Occipital lobe (tissue), 2 donors: ENCODE measurements around the gene SLX4. TPM values are rescaled to one million over a fixed set of nuclear protein-coding genes. Genes with fewer than 3 reads are reported as not detected.
A peak's percentile ranks its signal among the peaks of the same experiment; 100 is the strongest.
"Not testable (repeated sequence)": the region's sequence is repeated elsewhere in the genome, so short reads cannot be mapped to it uniquely, and the experiment has no call there.

ENCODE experiments used
- DNase-seq: peaks from one replicate; lab custom pipeline; 2025; lab: John Stamatoyannopoulos, UW
- total RNA-seq: library from RNA; depleted of rRNA; stranded (reverse); fragments of >200 nt; gene quantifications from one replicate; pipeline ENCODE4 v1.2.3, GENCODE V29; 2014

The SLX4 gene
- total RNA-seq, result 6.2 TPM

GRCh38 chr16:3611146-3611975 lies at the start of gene SLX4:
SLX4 (minus strand) TSS chr16:3611606; CDS start chr16:3608964, 2,642 bp downstream.
- DNase-seq, result peak; percentile 67

- no peak for DNase-seq
Observed at GRCh38 chr16:3659251-3659650, 47.8 kb upstream of the SLX4 start.

- DNase-seq, result no peak
Observed at GRCh38 chr16:3656491-3657468, 45.4 kb upstream of the SLX4 start.

GRCh38 chr16:3656160-3656490 lies 44.7 kb upstream of the SLX4 start:
- not testable (repeated sequence) for DNase-seq

- DNase-seq, result no peak
Observed at GRCh38 chr16:3655396-3656159, 44.2 kb upstream of the SLX4 start.

GRCh38 chr16:3655030-3655395 lies 43.6 kb upstream of the SLX4 start:
- no peak for DNase-seq

- DNase-seq, result no peak
Observed at GRCh38 chr16:3654249-3654991, 43.0 kb upstream of the SLX4 start, which contains the start of gene DNASE1. DNASE1 (plus strand) TSS chr16:3654691; CDS start chr16:3655374, 683 bp downstream.

- DNase-seq, result no peak
Observed at GRCh38 chr16:3652373-3653195, 41.2 kb upstream of the SLX4 start.

- DNase-seq, result no peak
Observed at GRCh38 chr16:3651461-3652372, 40.3 kb upstream of the SLX4 start.

- no peak for DNase-seq
Observed at GRCh38 chr16:3650631-3651265, 39.3 kb upstream of the SLX4 start.

GRCh38 chr16:3646348-3646920 lies 35.0 kb upstream of the SLX4 start:
- no peak for DNase-seq

GRCh38 chr16:3645504-3646347 lies 34.3 kb upstream of the SLX4 start:
- no peak for DNase-seq

GRCh38 chr16:3645108-3645503 lies 33.7 kb upstream of the SLX4 start:
- no peak for DNase-seq

- no peak for DNase-seq
Observed at GRCh38 chr16:3643095-3643730, 31.8 kb upstream of the SLX4 start.

- no peak for DNase-seq
Observed at GRCh38 chr16:3642397-3643094, 31.1 kb upstream of the SLX4 start.

GRCh38 chr16:3641801-3642396 lies 30.5 kb upstream of the SLX4 start:
- DNase-seq, result no peak
